GM21825 (cell line): ENCODE measurements around the gene OVAAL.

Source experiments
- ATAC-seq: cut with Tn5 transposase; IDR thresholded peaks from one replicate; pipeline ENCODE4 v1.9.1; 2021; ENCODE audit warnings: mild to moderate bottlenecking, moderate library complexity; ENCODE audit not compliant: unreplicated experiment

Gene OVAAL

DNA sequence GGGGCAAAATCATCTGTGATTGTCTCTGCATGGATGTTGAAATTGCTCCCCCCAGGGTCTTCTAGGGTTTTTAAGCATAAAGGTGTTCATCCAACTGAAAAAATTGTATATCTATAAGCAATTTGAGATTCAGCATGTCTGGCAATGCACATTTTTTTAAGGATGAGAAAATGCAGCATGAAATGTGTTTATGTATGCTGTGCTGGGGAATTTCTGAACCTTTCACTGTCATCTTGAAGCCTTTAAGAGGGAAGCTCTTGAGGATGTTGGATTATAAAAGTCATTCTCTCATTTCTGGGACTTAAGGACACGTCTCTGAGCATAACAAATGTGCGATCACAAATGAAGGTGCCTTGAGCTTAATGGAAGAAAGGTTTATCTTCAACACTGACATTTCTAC lies 9.4 kb downstream of the OVAAL start:
- no peak for ATAC-seq

GRCh38 chr1:180571060-180571831 lies 12.5 kb downstream of the OVAAL start:
- no peak for ATAC-seq

- no peak for ATAC-seq
Observed at GRCh38 chr1:180571832-180572636, 13.3 kb downstream of the OVAAL start.

GRCh38 chr1:180572760-180573159 lies 14.0 kb downstream of the OVAAL start:
- ATAC-seq = no peak

DNA sequence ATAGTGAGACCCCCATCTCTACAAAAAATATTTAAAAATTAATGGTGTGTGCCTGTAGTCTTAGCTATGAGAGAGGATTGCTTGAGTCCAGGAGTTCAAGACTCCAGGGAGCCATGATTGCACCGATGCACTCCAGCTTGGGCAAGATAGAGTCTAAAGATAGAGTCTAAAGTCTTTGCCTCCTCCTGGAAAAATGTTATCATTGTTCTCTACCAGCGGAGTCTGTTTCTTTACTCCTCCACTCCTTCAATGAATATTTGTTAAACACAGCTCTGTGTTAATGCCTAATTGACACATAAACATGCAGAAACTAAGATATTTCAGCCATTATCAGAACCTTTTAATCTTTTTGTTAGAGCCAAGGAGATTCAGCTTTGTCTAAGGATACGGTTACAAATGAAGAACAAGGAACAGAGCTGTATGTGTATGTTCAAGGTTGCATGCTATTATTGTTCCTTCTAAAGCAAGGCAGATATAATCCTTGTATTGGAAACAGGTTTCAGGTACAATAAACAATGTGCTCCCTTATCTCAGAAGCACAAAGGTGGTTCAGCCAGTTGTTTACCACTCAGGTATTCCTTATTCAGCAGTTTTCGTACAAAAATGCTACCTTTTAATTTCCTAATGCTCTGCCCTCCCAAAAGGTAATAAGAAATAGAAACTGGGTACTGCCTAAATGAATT lies 15.4 kb downstream of the OVAAL start:
- ATAC-seq = no peak

- no peak for ATAC-seq
Observed at GRCh38 chr1:180577361-180577760, 18.6 kb downstream of the OVAAL start.

DNA sequence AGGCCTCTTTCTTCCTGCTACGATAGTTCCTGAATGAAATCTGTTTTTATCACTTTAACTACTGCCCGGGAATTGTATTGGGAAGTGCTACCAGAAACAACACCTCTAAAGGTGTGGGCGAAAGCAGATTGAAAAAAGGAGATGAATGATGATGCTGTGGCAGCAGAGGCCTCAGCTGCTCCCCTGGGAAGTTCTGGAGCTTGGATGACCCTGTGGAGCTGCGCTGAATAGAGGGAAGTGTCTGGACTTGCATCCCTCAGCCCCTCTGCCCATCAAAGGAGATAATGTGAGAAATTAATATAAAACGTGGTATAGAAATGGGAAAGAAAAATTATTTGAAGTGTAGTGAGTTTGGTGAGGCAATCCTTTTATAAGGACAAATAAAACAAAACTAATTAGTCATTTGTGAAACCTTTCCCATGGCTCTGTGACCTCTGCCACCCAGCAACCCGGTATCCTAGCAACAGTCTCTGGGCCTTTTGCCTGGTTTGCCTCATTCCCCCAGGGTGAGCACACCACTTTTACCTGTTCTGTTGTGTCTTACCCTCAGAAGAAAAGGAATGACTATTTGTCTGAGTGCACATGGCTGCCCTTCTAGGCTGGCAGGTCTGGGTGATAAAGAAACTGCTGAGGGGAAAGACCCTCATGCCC lies 21.3 kb downstream of the OVAAL start:
- no peak for ATAC-seq

- no peak for ATAC-seq
Observed at GRCh38 chr1:180581635-180582039, 22.9 kb downstream of the OVAAL start.

DNA sequence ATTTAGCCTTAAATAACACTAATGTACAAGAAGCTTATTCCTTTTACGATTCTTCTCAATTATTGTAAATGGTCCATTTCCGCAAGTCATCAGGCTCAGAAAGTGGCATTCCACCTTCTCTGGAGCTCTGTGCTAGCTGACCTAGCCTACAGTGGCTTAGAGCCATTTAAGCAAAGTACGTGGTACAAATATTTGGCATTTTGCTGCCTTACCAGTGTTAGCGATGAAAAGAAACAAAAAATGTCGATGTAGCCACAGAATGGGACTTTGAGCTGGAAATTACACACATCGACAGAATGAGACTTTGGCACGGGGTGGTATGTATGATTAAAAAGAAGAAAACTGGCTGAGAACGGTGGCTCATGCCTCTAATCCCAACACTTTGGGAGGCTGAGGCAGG lies 26.1 kb downstream of the OVAAL start:
- ATAC-seq = no peak

GRCh38 chr1:180585994-180586359 lies 27.2 kb downstream of the OVAAL start:
- no peak for ATAC-seq

DNA sequence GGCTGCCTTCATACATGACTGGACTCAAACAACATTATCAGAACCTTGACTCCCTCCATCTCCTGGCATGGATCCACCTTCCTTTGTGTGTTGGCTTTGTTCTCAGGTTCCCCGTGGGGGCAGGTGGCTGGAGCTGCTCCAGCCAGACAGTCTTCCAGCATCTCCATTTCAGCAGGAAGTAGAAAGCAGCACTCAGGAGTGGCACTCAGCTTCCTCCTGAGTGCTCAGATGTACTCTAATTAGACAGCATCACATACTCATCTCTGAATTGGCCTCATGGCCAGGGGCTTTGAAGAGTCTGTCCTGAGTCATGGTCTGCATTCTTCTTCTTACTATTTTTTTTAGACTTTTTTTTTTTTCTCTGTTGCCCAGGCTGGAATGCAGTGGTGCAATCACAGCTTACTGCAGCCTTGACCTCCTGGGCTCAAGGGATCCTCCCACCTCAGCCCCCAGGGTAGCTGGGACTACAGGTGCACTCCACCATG lies 27.9 kb downstream of the OVAAL start:
- no peak for ATAC-seq

DNA sequence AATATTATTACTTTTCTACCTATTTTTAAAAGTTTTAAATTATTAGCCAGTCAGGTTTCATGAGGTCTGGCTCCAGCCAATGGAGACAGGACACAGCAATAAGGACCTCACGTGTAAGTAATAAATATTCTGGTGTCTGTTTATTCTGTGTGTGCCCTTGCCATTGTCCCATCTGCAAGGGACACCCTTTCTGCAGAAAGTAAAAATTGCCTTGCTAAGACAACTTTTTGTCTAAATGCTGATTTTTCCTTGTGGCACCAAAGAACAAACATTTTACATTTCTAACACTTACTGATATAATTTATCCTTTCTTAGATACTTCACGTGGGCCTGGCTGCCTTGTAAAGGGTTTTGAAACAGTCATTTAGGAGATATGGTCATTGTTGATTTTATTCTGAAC lies 29.4 kb downstream of the OVAAL start:
- no peak for ATAC-seq

DNA sequence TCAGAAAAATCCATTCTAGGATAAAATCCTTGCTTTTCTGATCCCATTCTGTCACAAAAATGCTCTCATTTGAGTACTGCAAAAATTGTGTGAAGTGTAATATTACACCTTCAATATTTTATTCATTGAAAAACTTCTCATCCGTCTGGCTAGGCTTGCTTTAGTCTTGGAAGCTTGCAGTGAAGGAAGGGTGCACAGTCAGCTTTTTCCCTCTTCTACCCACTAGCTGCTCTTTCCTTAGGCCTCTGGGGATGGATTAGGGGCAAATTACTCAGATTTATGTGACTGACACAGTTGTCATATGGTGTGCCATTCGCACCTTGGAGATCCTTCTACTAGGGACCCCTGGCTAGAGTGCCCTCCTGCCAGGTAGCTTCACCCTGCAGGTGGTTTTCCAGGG lies 32.1 kb downstream of the OVAAL start:
- ATAC-seq = no peak

GRCh38 chr1:180593382-180593781 lies 34.6 kb downstream of the OVAAL start:
- ATAC-seq = no peak

DNA sequence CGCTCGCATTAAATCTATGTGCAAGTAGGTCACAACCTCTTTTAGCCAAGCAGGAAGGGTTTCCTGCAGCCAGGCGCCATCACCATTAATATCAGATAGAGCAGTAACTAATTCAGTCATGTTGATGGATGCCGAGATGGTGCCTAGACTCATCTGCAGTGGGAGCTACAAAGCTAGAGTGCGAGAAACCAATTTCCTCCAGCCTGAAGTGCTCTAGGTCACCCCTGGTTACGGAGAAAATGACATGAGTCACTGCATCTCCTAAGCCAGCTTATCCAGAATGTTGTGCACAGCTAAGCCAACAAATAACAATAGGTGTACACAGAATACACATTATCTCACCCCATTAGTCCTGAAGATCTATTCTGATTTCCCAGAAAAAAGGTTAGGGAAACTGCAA lies 36.0 kb downstream of the OVAAL start:
- ATAC-seq = no peak

DNA sequence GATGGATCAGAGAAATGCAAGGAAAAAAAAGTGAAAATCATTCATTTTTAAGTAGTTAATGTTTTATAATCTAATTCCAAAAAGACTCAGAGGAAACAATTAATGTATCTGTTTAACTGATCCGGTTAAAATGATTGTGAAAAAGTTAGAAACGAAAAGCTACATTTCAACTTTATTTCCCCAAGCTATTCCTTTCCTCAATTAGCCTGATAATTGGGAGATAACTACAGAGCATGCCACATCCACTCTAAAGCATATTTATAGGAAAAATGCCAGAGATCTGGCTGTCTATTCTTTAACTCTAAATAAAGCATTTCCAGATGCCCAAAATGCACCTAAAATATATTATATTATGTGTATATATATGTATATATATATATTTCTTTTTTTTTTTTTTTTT lies 37.2 kb downstream of the OVAAL start:
- ATAC-seq = no peak

GRCh38 chr1:180597520-180597919 lies 38.8 kb downstream of the OVAAL start:
- no peak for ATAC-seq

GRCh38 chr1:180598333-180598974 lies 39.7 kb downstream of the OVAAL start:
- no peak for ATAC-seq

DNA sequence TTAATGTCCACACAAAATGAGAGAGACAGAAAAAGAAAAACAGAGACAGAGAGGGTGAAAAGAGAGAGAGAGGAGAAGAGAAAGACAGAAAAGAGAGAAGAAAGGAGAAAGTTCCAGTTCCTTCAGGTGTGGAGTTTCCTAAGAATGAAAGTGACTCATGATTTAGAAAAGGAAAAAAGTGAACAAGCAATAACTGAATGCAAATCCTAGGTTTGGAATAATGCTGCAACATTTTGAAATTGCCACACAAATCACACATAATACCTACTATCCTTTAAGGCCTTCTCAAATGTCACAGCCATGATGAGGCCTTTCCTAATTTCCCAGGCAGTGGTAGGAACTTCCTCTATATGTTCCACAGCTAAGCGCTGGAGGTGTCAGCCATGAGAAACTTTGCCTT lies 41.6 kb downstream of the OVAAL start:
- no peak for ATAC-seq

DNA sequence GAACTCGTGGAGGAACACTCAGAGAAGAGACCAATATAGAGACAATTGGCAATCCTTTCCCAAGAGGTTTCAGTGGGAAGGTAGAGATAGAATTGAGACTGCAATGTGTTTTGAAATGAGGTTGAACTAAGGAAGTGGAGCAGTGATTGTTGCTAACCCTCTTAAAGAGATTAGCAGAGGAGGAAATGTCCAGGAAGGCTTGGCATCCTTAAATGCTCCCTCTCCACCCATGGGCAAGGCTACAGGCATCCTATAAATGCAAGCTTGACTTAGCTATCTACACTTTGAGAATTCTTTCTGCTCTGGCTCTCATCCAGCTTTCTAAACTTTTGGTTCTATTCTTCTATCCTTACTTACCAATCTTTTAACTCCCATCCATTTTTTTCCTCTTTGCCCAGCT lies 42.7 kb downstream of the OVAAL start:
- no peak for ATAC-seq
